ENCODE measurements around the gene DKK2. TPM values are rescaled to one million over a fixed set of nuclear protein-coding genes. Genes with fewer than 3 reads are reported as not detected.

The DKK2 gene
- total RNA-seq, 1 experiment from 2014 or later: 0.11 TPM

- TF ChIP-seq CTCF (conservative IDR thresholded peaks at IDR 0.05): no peak
- no CpG with 5 or more reads among the region's 3 CpGs for WGBS (ENCODE audit: extremely low coverage, insufficient read length, low lambda C conversion rate)
- Histone ChIP-seq H3K79me1 (ENCODE audit: insufficient read depth, low read depth, low read length, poor library complexity, severe bottlenecking) (no peaks in the 10 kb centered on the region), H3K56ac (ENCODE audit: insufficient read length, low read depth, low read length) (no peak overlapping the region), H2BK20ac (ENCODE audit: low read depth, low read length, poor library complexity, severe bottlenecking) (no peak overlapping the region), H4K8ac (replicated peaks; ENCODE audit: insufficient read length, low read depth, low read length) (no peak overlapping the region), H3K18ac (ENCODE audit: insufficient read length, low read depth, low read length) (no peak overlapping the region), H3K27me3 (ENCODE audit: insufficient read depth, low read length) (no peaks in the 10 kb centered on the region), H3K4me1 (ENCODE audit: insufficient read depth, low read length) (no peaks in the 10 kb centered on the region), H2BK12ac (ENCODE audit: insufficient read length, low read depth, low read length) (no peak overlapping the region), H2BK120ac (ENCODE audit: low read depth, low read length, poor library complexity, severe bottlenecking) (no peak overlapping the region), H3K9me3 (ENCODE audit: control insufficient read depth, low read depth, low read length) (no peaks in the 10 kb centered on the region), H3K79me2 (ENCODE audit: insufficient read depth, low read length) (no peaks in the 10 kb centered on the region), H3K9ac (ENCODE audit: extremely low read depth, insufficient read length, low read length) (no peak overlapping the region), H3K23me2 (ENCODE audit: insufficient read length, low read depth, low read length, poor library complexity, severe bottlenecking) (no peaks in the 10 kb centered on the region), H3K14ac (ENCODE audit: insufficient read depth, low read length) (no peak overlapping the region), H3K4ac (ENCODE audit: low read depth, low read length) (no peak overlapping the region), H3K23ac (ENCODE audit: insufficient read length, low read depth, low read length) (no peak overlapping the region), H3T11ph (ENCODE audit: low read length) (no peak overlapping the region), H4K20me1 (ENCODE audit: control insufficient read depth, insufficient read depth, insufficient read length) (no peaks in the 10 kb centered on the region), H3K27ac (ENCODE audit: insufficient read length, low read depth, low read length) (no peak overlapping the region), H2AK5ac (ENCODE audit: insufficient read length, low read length) (no peak overlapping the region), H3K4me2 (ENCODE audit: insufficient read depth, insufficient read length, low read length) (no peak overlapping the region), H4K91ac (ENCODE audit: insufficient read length, low read depth, low read length) (no peak overlapping the region), H2BK15ac (ENCODE audit: low read depth, low read length) (no peak overlapping the region), H4K5ac (ENCODE audit: insufficient read length, low read depth, low read length) (no peak overlapping the region), H2BK5ac (ENCODE audit: insufficient read length, low read length) (no peak overlapping the region), H2AFZ (ENCODE audit: low read length) (no peak overlapping the region)
- no peak overlapping the region for H3K4me3 Mint-ChIP-seq
- H3K27me3 Mint-ChIP-seq (ENCODE audit: low read depth): no peaks in the 10 kb centered on the region
- H3K36me3 Mint-ChIP-seq (ENCODE audit: insufficient read depth in 1 of 3, low read depth in 3 of 3): no peaks in the 10 kb centered on the region
- no peak overlapping the region for H3K27ac Mint-ChIP-seq
- no peak for DNase-seq
- H3K4me1 Mint-ChIP-seq: no peaks in the 10 kb centered on the region
- H3K9me3 Mint-ChIP-seq: no peaks in the 10 kb centered on the region
Observed at GRCh38 chr4:107011312-107011711, 24.8 kb downstream of the DKK2 start.
